Stimulated activated CD4-positive, alpha-beta T cell treated with anti-CD3 and anti-CD28 coated beads, Interleukin-2, amount 100 ng/mL, for 4 hours (primary cell): ENCODE data around the gene EBPL.
"Not testable (repeated sequence)": the region's sequence is repeated elsewhere in the genome, so short reads cannot be mapped to it uniquely, and the experiment has no call there.

Experiments
- DNase-seq: peaks from one replicate; pipeline ENCODE4 v3.0.0-alpha.2; 2020; ENCODE audit warnings: low read depth

The EBPL gene

GRCh38 chr13:49635599-49636433, 55.5 kb downstream of the EBPL start:
- DNase-seq = no peak

DNA sequence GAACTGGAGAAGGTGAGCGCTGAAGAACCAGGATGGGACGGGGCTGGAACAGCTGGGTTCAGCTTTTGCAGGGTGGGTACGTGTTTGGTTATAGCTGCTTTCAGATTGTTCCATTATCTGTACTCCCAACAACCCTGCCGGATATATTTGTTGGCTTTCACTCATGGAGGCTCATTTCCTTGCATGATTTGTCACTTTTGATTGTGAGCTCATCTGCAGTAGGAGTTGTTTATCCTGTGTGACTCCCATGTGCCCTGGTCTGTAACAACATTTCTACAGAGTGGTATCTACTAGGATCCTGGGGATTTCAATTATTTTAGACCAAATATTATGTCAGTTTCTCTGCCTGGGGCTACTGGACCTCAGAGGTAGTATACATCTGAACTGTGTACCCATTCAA, 57.6 kb downstream of the EBPL start:
- DNase-seq = no peak

DNA sequence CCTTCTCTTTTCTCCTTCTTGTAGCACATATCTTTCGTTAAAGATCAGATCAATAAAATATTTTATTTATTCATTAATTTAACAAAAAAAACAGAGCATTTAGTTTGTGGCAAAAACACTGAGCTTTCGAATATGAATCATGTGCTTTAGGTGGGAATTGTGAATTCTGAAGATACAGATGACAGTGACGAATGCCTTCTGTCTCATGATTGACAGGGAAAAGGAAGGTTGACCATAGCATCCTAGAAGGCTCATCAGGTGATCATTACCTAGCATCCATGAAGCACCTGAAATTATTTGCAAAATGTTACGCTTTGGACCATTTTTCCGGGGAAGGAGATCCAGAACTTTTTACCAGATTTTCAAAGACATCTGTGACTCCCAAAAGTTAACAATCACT, 59.1 kb downstream of the EBPL start:
- no peak for DNase-seq

- DNase-seq = no peak
Observed at GRCh38 chr13:49630580-49630979, 60.7 kb downstream of the EBPL start.

DNA sequence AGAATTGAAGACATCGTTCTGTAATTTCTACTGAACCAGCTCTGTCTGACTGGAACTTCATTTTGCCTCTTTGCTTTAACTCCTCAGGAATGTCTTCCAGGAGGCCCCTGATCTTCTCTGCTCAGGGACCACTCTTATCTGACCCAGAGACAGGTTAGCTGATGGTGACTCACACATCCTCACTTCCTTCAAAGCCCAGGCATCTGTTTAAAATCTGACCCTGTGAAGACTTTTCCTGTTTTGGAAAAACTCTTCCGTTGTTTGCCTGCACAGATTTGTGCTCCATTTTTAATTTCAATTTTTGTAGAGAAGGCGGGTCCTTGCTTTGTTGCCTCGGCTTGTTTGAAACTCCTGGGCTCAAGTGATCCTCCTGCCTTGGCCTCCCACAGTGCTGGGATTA, 61.3 kb downstream of the EBPL start:
- DNase-seq = no peak

GRCh38 chr13:49629196-49629938, 61.9 kb downstream of the EBPL start:
- DNase-seq = no peak

- peak; percentile 15 for DNase-seq
Observed at GRCh38 chr13:49627831-49628652, 63.2 kb downstream of the EBPL start, which contains the start of gene ARL11. Gene ARL11 (plus strand): TSS chr13:49628507. CDS start chr13:49630448, 1,941 bp downstream.

DNA sequence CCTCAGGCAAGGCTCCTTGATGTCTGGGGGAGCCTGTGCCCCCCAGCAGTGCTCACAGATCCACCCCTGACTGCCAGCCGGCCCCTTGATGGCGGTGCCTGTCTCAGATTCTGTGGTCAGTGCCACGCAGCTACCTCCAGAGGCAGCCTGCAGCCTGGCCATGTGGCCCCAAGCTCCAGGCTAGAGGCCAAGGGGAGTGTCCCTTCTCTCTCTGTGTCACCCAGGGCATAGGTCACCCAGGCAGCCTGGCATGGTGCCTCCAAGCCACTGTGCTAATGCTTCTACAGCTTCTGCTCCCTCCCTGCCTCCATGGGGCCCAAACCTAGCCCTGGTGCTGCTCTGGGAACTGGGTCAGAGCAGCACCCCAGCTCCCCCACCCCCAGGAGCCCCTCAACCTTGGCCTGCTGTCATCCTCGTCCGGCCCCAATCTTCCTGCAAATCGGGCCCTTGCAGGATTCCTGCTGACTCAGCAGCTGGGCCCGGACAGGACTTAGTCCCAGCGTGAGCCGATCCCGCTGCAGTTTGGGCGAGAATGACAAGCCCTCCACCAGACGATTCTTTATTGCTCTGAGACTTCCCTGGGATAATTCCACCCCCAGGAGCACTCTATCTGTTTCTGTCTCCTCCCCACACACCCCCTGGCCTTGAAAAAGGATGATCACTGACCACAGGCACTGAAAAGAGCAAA, 65.8 kb downstream of the EBPL start:
- DNase-seq = no peak

- DNase-seq = no peak
Observed at GRCh38 chr13:49624229-49624628, 67.1 kb downstream of the EBPL start.

- DNase-seq = no peak
Observed at GRCh38 chr13:49622174-49622946, 68.9 kb downstream of the EBPL start.

DNA sequence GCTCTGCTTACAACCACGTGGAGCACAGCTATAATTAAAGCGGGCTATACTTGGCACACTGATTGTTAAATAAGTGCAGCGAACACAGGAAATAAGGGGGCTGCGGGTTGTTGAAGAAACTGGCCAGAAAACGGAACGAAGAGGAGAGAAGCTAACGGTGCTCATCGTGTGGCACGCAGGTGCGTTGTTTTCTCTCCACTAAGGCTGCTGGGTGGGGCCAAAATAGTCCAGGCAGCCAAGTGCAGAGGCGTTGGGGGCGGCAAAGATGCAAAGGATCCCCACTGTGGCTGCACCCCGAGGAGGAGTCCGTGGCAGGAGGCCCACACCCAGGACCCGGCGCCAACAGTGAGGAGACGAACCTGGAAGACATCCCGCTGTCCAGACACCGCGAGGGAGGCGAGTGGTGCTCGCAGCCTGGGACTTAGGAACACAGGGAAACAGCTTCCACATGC, 71.1 kb downstream of the EBPL start:
- DNase-seq = no peak

- no peak for DNase-seq
Observed at GRCh38 chr13:49616676-49617065, 74.6 kb downstream of the EBPL start.

GRCh38 chr13:49615836-49616675, 75.2 kb downstream of the EBPL start:
- DNase-seq = no peak

DNA sequence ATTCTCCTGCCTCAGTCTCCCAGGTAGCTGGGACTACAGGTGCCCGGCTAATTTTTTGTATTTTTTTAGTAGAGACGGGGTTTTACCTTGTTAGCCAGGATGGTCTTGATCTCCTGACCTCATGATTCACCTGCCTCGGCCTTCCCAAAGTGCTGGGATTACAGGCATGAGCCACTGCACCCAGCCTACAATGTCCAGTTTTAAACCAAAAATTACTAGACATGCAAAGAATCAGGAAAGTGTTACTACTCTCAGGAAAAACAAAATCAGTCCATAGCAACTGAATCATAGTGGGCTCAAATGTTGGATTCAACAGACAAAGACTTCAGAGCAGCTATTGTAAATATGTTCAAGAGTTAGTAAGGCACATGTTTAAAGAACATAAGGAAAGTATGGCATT, 79.2 kb downstream of the EBPL start:
- not testable (repeated sequence) for DNase-seq
